GM18502 (cell line): ENCODE results near the gene C20orf204.
"Not testable (repeated sequence)": the region's sequence is repeated elsewhere in the genome, so short reads cannot be mapped to it uniquely, and the experiment has no call there.

ENCODE experiments used
- ATAC-seq: cut with Tn5 transposase; IDR thresholded peaks from one replicate; pipeline ENCODE4 v1.9.1; 2021; ENCODE audit warnings: mild to moderate bottlenecking; ENCODE audit not compliant: unreplicated experiment, poor library complexity

C20orf204 gene

GRCh38 chr20:64035933-64036345, at the start of gene C20orf204:
TSS of gene C20orf204 (plus strand) at chr20:64036182. CDS start at chr20:64036324, 142 bp downstream.
- no peak for ATAC-seq

GRCh38 chr20:64000906-64001305, 35.1 kb upstream of the C20orf204 start:
- no peak for ATAC-seq

GRCh38 chr20:64001607-64002011, 34.4 kb upstream of the C20orf204 start:
- no peak for ATAC-seq

- no peak for ATAC-seq
Observed at GRCh38 chr20:64003960-64004725, 31.8 kb upstream of the C20orf204 start.

GRCh38 chr20:64005394-64005793, 30.6 kb upstream of the C20orf204 start:
- no peak for ATAC-seq

GRCh38 chr20:64006490-64006889, 29.5 kb upstream of the C20orf204 start:
- ATAC-seq: no peak

- ATAC-seq: no peak
Observed at GRCh38 chr20:64006902-64007301, 29.1 kb upstream of the C20orf204 start.

GRCh38 chr20:64009811-64010387, 26.1 kb upstream of the C20orf204 start:
- no peak for ATAC-seq

GRCh38 chr20:64010711-64011237, 25.2 kb upstream of the C20orf204 start:
- no peak for ATAC-seq

- no peak for ATAC-seq
Observed at GRCh38 chr20:64011366-64011779, 24.6 kb upstream of the C20orf204 start.

- not testable (repeated sequence) for ATAC-seq
Observed at GRCh38 chr20:64012385-64013154, 23.4 kb upstream of the C20orf204 start.

GRCh38 chr20:64015635-64016034, 20.3 kb upstream of the C20orf204 start:
- ATAC-seq: no peak

GRCh38 chr20:64021124-64021975, 14.6 kb upstream of the C20orf204 start:
- no peak for ATAC-seq

GRCh38 chr20:64022671-64023360, 13.2 kb upstream of the C20orf204 start:
- ATAC-seq: no peak

GRCh38 chr20:64023361-64024140, 12.4 kb upstream of the C20orf204 start:
- ATAC-seq: no peak

- ATAC-seq: no peak
Observed at GRCh38 chr20:64024141-64024990, 11.6 kb upstream of the C20orf204 start.

- ATAC-seq: no peak
Observed at GRCh38 chr20:64025101-64025825, 10.7 kb upstream of the C20orf204 start.
